OCI-LY7 (cell line): ENCODE data around the gene MACO1.
"Not testable (repeated sequence)": the region's sequence is repeated elsewhere in the genome, so short reads cannot be mapped to it uniquely, and the experiment has no call there.

Experiments used
- CTCF ChIP-seq: fragments of 200-600 bp; sonication (generic); conservative IDR thresholded peaks from 2 replicates; pipeline ENCODE4 v1.5.1; 2014; ENCODE audit warnings: mild to moderate bottlenecking, antibody characterized with exemption, low read length, moderate library complexity, mixed read lengths
- EZH2phosphoT487 ChIP-seq: fragments of 200-600 bp; sonication (generic); IDR thresholded peaks from 2 replicates; pipeline ENCODE4 v1.6.1; 2018; ENCODE audit warnings: low read depth, borderline replicate concordance, mild to moderate bottlenecking, mixed run types, antibody characterized with exemption, low read length, moderate library complexity, mixed read lengths

- TF ChIP-seq CTCF, EZH2phosphoT487: not testable (repeated sequence)
Observed at GRCh38 chr1:25412872-25413623, 17.6 kb upstream of the MACO1 start.
